ENCODE results near the gene SAMD1. TPM values are rescaled to one million over a fixed set of nuclear protein-coding genes. Genes with fewer than 3 reads are reported as not detected.
A peak's percentile ranks its signal among the peaks of the same experiment; 100 is the strongest.

Gene SAMD1
- total RNA-seq, 1 experiment from 2014 or later: 12.9 TPM

- Mint-ChIP-seq H3K9me3 (ENCODE audit: unreplicated experiment) (no peaks in the 10 kb centered on the region), H3K36me3 (ENCODE audit: insufficient read depth, unreplicated experiment) (peaks cover 6% of the 10 kb centered on the region), H3K4me3 (ENCODE audit: unreplicated experiment) (peak within 1 kb of the TSS; percentile 82), H3K27ac (ENCODE audit: low read depth, unreplicated experiment) (peak within 1 kb of the TSS; percentile 91), H3K4me1 (ENCODE audit: insufficient read depth, unreplicated experiment) (peaks cover 30% of the 10 kb centered on the region), H3K27me3 (ENCODE audit: insufficient read depth, unreplicated experiment) (no peaks in the 10 kb centered on the region)
- peak; percentile 100 for DNase-seq (ENCODE audit: unreplicated experiment)
- POLR2A ChIA-PET: interaction anchor here (0.7 to 2.8 kb wide), 29 partner anchors 8 to 982 kb away, joined by 3 to 23 read pairs (median 5); partner anchors contain the start of genes ADGRE5, DNAJB1, IL27RA and NDUFB7
- TF ChIP-seq CTCF (IDR thresholded peaks at IDR 0.05; ENCODE audit: unreplicated experiment): peak; percentile 74
- no TSS peak for BruUV-seq (replicated peaks)
- intact Hi-C loops (cut with micrococcal nuclease): loop anchor here (1.0 to 5.0 kb wide), 4 partner anchors 212 to 341 kb away; partner anchors contain the start of genes DDX39A and PTGER1
- CTCF ChIA-PET: interaction anchor here (0.6 to 3.0 kb wide), 49 partner anchors 8 to 926 kb away, joined by 3 to 31 read pairs (median 4); no protein-coding TSS in a partner anchor
Measured at GRCh38 chr19:14136509-14137281, 46.1 kb upstream of the SAMD1 start, which contains the start of gene ASF1B. Gene ASF1B (minus strand): TSS chr19:14136589. CDS start chr19:14136456, 133 bp downstream.

GRCh38 chr19:14135985-14136508 lies 45.5 kb upstream of the SAMD1 start:
- peak overlapping the region; percentile 76 for H3K27ac Mint-ChIP-seq (ENCODE audit: low read depth, unreplicated experiment)

GRCh38 chr19:14135355-14135754 lies 44.8 kb upstream of the SAMD1 start:
- POLR2A ChIA-PET: interaction anchor here (0.6 to 2.7 kb wide), 4 partner anchors 9 to 192 kb away, joined by 3 to 9 read pairs (median 4); no protein-coding TSS in a partner anchor
- peaks cover 9% of the 10 kb centered on the region for H3K36me3 Mint-ChIP-seq (ENCODE audit: insufficient read depth, unreplicated experiment)
- no peak for DNase-seq (ENCODE audit: unreplicated experiment)
- H3K4me1 Mint-ChIP-seq (ENCODE audit: insufficient read depth, unreplicated experiment): peaks cover 30% of the 10 kb centered on the region
- H3K9me3 Mint-ChIP-seq (ENCODE audit: unreplicated experiment): no peaks in the 10 kb centered on the region
- H3K4me3 Mint-ChIP-seq (ENCODE audit: unreplicated experiment): peak overlapping the region; percentile 82
- H3K27ac Mint-ChIP-seq (ENCODE audit: low read depth, unreplicated experiment): peak overlapping the region; percentile 76
- BruUV-seq (replicated peaks): TSS peak; percentile 46
- intact Hi-C loops (cut with micrococcal nuclease): loop anchor here (5.0 kb wide), 1 partner anchor 342 kb away; the partner anchor contains the start of gene PTGER1
- no peak for TF ChIP-seq CTCF (IDR thresholded peaks at IDR 0.05; ENCODE audit: unreplicated experiment)
- H3K27me3 Mint-ChIP-seq (ENCODE audit: insufficient read depth, unreplicated experiment): no peaks in the 10 kb centered on the region
- CTCF ChIA-PET: interaction anchor here (0.6 to 2.7 kb wide), 14 partner anchors 9 to 421 kb away, joined by 3 to 17 read pairs (median 4); partner anchors contain the start of gene DCAF15

More at GRCh38 chr19:14135985-14136508, 45.5 kb upstream of the SAMD1 start:
- CTCF ChIA-PET: interaction anchor here (0.6 to 3.0 kb wide), 40 partner anchors 8 to 923 kb away, joined by 3 to 31 read pairs (median 4); no protein-coding TSS in a partner anchor
- no TSS peak for BruUV-seq (replicated peaks)
- DNase-seq (ENCODE audit: unreplicated experiment): no peak
- Mint-ChIP-seq H3K27me3 (ENCODE audit: insufficient read depth, unreplicated experiment) (no peaks in the 10 kb centered on the region), H3K4me1 (ENCODE audit: insufficient read depth, unreplicated experiment) (peaks cover 30% of the 10 kb centered on the region), H3K36me3 (ENCODE audit: insufficient read depth, unreplicated experiment) (peaks cover 9% of the 10 kb centered on the region), H3K4me3 (ENCODE audit: unreplicated experiment) (peak overlapping the region; percentile 82), H3K9me3 (ENCODE audit: unreplicated experiment) (no peaks in the 10 kb centered on the region)
- intact Hi-C loops (cut with micrococcal nuclease): loop anchor here (2.0 to 5.0 kb wide), 2 partner anchors 283 to 341 kb away; partner anchors contain the start of genes DDX39A and PTGER1
- no peak for TF ChIP-seq CTCF (IDR thresholded peaks at IDR 0.05; ENCODE audit: unreplicated experiment)
- POLR2A ChIA-PET: interaction anchor here (0.6 to 2.8 kb wide), 25 partner anchors 10 to 438 kb away, joined by 3 to 23 read pairs (median 5); partner anchors contain the start of genes ADGRE5, DNAJB1, NDUFB7 and PRKACA

All from MCF 10A (cell line).